Daoy (cell line): ENCODE measurements around the gene CCDC92. TPM values are rescaled to one million over a fixed set of nuclear protein-coding genes. Genes with fewer than 3 reads are reported as not detected.
A peak's percentile ranks its signal among the peaks of the same experiment; 100 is the strongest.

Experiments used
- DNase-seq: peaks from one replicate; pipeline ENCODE4 v3.0.0-alpha.2; 2015; ENCODE audit warnings: low read depth
- total RNA-seq: library from RNA; depleted of rRNA; stranded (reverse); fragments of >200 nt; shearing (Covaris generic); gene quantifications from 2 replicates; pipeline ENCODE4 v1.2.3, GENCODE V29; 2014; rRNA removed

Gene CCDC92, protein sequence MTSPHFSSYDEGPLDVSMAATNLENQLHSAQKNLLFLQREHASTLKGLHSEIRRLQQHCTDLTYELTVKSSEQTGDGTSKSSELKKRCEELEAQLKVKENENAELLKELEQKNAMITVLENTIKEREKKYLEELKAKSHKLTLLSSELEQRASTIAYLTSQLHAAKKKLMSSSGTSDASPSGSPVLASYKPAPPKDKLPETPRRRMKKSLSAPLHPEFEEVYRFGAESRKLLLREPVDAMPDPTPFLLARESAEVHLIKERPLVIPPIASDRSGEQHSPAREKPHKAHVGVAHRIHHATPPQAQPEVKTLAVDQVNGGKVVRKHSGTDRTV
- 5.3 and 7.7 TPM in 2 replicates for total RNA-seq

- peak; percentile 97 for DNase-seq
Observed at GRCh38 chr12:123972457-123973401, at the start of gene CCDC92, which contains the start of gene ZNF664. Gene CCDC92 (minus strand): TSS chr12:123972831. CDS start chr12:123944305, 28,526 bp downstream. Gene ZNF664 (plus strand): TSS chr12:123973215. CDS start chr12:124012145, 38,930 bp downstream.

DNA sequence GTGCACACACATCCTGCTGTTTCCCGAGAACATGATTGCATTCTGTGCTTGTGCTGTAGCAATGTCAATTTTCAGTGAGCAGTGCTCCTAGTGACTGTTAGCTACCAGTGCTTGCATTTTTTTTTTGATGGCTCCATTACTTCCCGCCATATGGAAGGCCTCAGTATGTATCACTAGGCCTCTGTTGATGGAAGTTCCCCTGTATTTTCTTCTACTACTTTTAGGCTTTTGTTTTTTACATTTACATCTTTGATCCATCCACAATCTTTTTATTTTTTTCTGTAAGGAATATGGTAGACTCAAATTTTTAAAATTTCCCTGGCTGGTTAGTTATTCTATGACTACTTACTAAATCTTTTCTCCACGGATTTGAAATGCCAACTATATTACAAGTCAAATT lies 49.5 kb upstream of the CCDC92 start:
- DNase-seq, result no peak

DNA sequence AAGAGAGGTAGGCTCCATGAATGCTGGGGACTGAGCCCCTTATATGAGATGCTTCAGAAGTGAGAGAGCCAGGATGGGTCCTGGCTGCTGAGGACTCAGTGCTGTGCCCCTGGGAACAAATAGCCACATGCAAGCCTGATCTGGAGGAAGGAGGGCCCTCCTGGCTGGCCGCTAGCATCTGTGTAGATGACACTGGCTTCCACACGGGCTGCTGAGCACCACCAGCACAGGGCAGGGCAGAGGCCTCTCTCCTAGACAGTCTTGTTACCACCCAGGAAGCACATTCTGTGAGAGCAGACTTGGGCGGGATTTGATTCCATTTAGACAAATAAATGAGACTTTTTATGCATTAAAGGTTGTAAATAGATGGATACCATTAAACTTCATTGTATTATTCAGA lies 48.4 kb upstream of the CCDC92 start:
- DNase-seq, result no peak

- no peak for DNase-seq
Observed at GRCh38 chr12:124020514-124020949, 47.9 kb upstream of the CCDC92 start.

DNA sequence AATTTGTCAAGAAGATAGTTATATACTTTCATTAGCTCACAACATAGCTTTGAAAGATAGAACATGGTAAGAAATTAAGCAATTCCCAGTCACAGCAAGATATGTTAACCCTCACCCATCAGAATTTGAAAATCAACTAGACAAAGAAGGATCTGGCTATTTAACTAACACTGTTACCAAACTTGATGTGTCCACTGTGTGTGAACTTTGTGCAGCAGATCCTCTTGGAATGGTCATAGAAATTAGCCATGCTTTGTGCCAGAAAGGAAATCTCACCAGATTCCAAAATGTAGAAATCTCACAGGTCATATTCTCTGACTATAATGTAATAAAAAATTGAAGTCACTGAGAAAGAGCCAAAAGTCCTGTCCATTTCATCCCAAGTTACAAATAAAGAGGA lies 46.5 kb upstream of the CCDC92 start:
- DNase-seq, result no peak

- DNase-seq, result no peak
Observed at GRCh38 chr12:124018539-124018938, 45.9 kb upstream of the CCDC92 start.

DNA sequence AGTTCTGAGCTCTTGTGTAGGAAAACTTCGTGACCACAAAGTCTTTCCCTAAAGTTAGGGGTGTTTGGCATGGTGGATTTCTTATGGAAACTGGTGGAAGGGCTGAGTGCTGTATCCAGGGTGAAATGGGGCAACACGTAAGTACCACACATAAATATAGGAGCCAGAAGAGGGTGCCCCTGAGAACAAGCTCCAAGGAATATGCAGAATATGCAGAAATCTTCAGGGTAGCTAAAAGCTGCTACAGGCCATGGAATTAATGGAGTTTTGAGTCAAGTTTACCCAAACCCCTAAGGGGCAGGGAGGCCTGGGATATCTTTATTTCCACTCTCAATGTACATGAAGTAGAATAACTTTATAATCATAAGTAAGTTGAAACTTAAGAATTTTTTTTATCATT lies 44.4 kb upstream of the CCDC92 start:
- DNase-seq, result no peak

DNA sequence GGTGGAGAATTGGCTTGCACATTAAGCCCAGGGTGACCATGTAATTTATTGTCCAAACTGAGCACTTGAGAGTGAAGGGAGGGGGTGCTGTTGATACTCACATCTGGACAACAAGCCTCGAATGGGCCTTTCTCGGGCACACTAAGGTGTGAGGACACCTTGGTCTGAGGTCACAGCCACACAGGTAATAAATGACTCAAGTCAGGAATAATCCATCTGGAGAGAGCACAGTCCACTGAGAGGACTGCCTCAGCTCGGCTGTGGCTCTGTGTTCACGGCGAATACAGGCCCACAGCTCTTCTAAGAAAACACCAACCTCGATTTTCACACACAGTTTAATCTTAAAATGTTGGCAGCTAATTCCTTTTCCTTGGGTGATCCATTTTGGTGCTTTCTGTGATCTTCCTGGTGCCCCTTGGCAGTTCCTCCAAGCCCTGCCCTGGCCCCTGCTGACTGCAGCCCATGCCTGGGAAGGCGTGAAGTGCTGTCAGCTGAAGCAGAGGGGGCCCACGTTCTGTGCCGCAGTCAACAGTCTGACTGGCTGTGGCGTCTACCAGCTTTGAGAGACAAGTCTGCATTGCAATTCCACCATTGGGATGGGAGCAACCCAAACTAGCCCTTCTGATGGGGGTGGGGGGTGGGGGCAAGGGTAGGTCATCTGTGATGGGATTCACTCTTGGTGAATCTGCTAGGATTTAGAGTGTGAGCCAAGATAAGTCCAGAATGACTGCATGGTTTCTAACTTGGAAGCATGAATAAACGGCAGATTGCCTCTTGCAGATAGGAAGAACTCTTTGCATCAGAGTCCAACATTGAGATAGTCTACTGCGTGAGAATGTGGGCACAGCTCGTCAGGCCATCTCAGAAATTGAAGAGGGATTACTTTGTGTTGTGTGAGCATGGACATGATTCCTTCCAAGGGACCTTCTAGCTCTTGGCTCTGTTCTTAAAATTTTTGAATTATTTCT lies 43.1 kb upstream of the CCDC92 start:
- no peak for DNase-seq

DNA sequence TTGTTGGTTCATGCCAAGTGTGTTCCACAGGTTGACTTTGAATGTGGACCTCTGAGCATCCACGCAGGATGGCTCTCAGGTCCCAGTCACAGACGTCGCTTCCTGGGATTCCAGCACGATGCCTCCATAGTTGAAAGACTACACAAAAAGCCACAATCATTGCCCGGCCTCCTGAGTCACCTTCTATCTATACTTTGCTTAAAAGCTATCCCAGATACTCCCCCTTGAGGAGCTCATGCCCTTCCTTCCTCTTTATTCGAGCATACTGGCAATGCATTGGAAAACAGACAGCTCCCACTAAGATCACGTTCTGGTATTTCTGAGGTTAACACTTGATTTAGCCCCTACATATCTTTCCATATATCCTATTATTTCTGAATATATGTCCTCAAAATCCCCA lies 40.4 kb upstream of the CCDC92 start:
- no peak for DNase-seq

- no peak for DNase-seq
Observed at GRCh38 chr12:124011435-124012115, 38.9 kb upstream of the CCDC92 start.

- DNase-seq, result no peak
Observed at GRCh38 chr12:124010687-124011086, 38.1 kb upstream of the CCDC92 start.

DNA sequence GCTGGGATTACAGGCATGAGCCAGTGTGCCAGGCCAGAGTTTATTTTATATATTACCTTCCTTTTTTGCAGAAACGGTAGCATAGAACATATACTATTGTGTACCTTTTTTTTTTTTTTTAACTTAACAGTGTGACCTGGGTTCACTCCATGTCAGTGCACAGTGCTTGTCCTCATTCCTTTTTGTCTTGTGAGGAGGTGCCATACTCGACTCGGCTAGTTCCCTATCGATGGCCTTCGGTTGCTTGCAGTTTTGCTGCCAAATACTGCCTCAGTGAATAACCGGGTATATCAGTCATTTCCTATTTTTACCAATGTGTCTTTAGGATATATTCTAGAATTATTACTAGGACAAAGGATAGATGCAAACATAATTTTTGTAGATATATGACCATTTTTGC lies 37.1 kb upstream of the CCDC92 start:
- no peak for DNase-seq

DNA sequence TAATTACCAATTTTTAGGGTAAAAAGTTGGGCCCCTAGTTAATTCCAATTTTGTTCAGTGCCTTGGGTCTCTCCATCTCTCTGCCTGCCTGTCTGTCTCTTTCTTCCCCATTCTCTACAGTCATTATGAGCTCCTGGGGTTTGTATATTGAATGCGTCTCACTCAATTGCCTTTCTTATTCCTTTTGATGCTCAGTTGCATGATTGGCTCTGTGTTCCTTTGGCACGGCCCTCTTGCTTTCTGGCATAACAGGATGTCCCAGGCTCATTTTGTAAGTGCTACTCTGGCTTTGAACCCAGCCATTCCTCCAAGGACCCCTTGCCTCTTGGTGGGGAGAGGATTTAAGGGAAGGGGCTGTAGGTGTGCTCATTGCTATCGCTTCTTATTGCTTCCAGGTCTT lies 36.0 kb upstream of the CCDC92 start:
- DNase-seq, result no peak

GRCh38 chr12:124007826-124008570 lies 35.4 kb upstream of the CCDC92 start:
- no peak for DNase-seq

DNA sequence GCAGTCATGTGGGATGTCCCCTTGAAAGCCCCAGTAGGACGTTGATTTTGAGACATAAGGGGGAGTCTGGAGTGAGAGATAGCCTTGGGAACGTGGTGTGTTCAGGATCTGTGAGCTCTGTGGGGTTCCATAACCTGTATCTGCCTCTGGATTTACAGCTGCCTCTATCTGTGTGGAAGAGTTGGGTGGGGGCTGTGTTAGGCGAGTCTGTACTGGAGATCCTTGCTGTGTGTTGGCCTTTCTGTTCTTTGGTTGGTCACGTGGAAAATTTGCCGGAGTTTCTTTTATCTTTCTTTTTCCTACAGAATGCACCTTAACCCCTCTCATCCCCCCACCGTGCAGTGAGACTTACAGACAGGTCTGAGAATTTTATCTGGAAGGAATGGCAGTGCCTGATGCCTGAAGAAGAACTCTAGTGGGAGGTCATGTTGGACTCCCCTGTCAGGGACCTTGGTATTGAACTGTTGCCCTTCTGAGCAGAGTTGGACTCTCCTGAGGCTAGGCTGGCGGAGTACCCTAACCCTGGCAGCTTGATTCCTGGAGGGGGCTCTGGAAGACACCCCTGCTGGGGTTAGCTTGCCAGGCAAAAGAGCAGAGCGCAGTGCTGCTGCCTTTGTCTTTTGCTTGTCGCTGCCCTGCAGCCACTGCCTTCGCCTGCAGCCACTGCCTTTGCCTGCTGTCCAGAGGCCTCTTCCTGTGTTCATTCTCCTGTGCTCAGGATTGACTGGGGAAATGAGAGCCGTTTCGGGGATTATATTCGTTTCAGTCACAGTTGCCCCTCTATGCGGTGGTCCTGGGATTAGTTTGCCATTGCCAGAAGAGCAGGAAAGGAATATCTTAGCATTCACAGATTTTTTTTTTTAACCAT lies 34.4 kb upstream of the CCDC92 start:
- no peak for DNase-seq

DNA sequence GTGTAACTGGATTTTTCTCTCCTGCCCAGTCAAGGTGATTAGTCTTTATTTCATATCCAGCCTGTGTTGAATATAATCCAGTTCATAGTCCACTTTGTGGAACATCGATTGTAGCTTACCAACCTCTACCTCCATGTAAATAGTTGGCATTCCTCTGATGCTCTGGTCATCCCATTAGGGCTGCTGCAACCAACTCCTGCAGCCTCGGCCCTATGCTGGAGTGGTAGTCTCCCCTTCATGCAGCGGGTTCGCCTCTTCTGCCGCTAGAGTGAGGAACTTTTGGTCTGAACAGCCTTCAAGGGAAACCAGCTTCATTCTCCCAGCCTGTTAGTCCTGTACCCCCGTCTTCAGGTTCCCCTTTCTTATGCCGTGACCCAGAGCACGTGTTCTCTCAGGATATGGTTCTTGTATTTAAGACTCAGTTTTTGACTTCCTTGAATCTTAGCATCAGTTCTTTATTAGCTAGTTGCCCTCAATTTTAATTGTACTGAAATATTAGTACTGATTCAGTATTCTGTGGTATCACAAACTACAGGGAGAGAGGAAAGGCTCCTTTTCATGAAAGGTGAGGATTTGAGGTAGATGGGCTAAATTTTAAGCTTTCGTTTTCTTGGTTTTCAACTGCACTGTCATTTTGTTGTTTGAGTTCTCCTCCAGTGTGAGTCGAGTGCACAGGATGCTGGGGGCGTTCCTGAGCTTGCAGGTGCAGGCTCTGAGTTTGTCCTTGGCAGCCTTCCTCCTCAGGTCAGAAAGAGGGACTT lies 33.6 kb upstream of the CCDC92 start:
- DNase-seq, result no peak

- no peak for DNase-seq
Observed at GRCh38 chr12:124004233-124004875, 31.7 kb upstream of the CCDC92 start.

- no peak for DNase-seq
Observed at GRCh38 chr12:124002654-124003053, 30.0 kb upstream of the CCDC92 start.
